KMS-11 (cell line): ENCODE results near the gene SLC25A19.
A peak's percentile ranks its signal among the peaks of the same experiment; 100 is the strongest.

Experiments used
- H2AFZ ChIP-seq: fragments of 200-600 bp; sonication (generic); 2 replicates; pipeline ENCODE4 v1.6.1; 2016; ENCODE audit warnings: antibody characterized with exemption, mixed run types, low read depth
- H3K27ac ChIP-seq: fragments of 200-600 bp; sonication (generic); 2 replicates; pipeline ENCODE4 v1.6.1; 2016; ENCODE audit warnings: mild to moderate bottlenecking, mixed run types
- H3K27me3 ChIP-seq: fragments of 200-600 bp; sonication (generic); 2 replicates; pipeline ENCODE4 v1.6.1; 2017; ENCODE audit warnings: mild to moderate bottlenecking, low read depth, mixed run types, moderate library complexity; ENCODE audit not compliant: insufficient read depth
- H3K36me3 ChIP-seq: fragments of 200-600 bp; sonication (generic); 2 replicates; pipeline ENCODE4 v1.6.1; 2017; ENCODE audit warnings: mild to moderate bottlenecking, mixed run types; ENCODE audit not compliant: insufficient read depth
- H3K4me1 ChIP-seq: fragments of 200-600 bp; sonication (generic); 2 replicates; pipeline ENCODE4 v1.6.1; 2016; ENCODE audit warnings: mild to moderate bottlenecking, low read depth, mixed run types; ENCODE audit not compliant: poor library complexity, severe bottlenecking
- H3K4me2 ChIP-seq: fragments of 200-600 bp; sonication (generic); 2 replicates; pipeline ENCODE4 v1.7.0; 2016; ENCODE audit warnings: mild to moderate bottlenecking, mixed run types
- H3K4me3 ChIP-seq: fragments of 200-600 bp; sonication (generic); IDR thresholded peaks from 2 replicates; pipeline ENCODE4 v1.6.1; 2017; ENCODE audit warnings: low read depth, low read length, mixed read lengths; ENCODE audit not compliant: insufficient read depth
- H3K79me2 ChIP-seq: fragments of 200-600 bp; sonication (generic); 2 replicates; pipeline ENCODE4 v1.6.1; 2016; ENCODE audit warnings: low read depth, mixed run types; ENCODE audit not compliant: insufficient read depth
- H3K9ac ChIP-seq: fragments of 200-600 bp; sonication (generic); 2 replicates; pipeline ENCODE4 v1.6.1; 2016; ENCODE audit warnings: mild to moderate bottlenecking, mixed run types
- H4K20me1 ChIP-seq: fragments of 200-600 bp; sonication (generic); 2 replicates; pipeline ENCODE4 v1.6.1; 2016; ENCODE audit warnings: mild to moderate bottlenecking, mixed run types; ENCODE audit not compliant: insufficient read depth
- TF ChIP-seq, protein P1 (sequence below): fragments of 200-600 bp; sonication (generic); conservative IDR thresholded peaks from 2 replicates; pipeline ENCODE4 v1.6.1; 2017; ENCODE audit warnings: low read depth, mild to moderate bottlenecking, antibody characterized with exemption, low read length, moderate library complexity, mixed read lengths

Gene SLC25A19

DNA sequence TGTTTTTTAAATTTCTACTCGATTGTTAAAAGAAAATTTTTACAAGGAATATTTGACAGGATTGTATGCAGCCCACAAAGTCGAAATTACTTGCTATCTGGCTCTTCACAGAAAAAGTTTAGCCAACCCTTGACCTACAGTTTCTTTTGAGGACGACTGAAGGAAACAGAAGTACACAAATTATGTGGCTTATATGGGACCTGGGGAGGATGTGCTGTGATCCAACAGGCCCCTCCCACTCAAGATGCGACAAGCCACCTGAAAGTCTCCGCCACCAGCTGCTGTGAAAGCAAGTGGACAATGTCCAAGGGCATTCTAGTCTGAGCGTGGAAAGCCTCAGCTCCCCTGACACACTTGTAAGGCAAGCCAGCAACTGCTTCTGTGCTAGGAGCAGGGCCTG lies 42.4 kb upstream of the SLC25A19 start:
- H3K27me3 ChIP-seq = no peaks in the 10 kb centered on the region
- no peak overlapping the region for H3K4me3 ChIP-seq
- peaks cover 50% of the 10 kb centered on the region; the same call in 1 of the 2 replicates for H3K79me2 ChIP-seq
- TF ChIP-seq, protein P1, sequence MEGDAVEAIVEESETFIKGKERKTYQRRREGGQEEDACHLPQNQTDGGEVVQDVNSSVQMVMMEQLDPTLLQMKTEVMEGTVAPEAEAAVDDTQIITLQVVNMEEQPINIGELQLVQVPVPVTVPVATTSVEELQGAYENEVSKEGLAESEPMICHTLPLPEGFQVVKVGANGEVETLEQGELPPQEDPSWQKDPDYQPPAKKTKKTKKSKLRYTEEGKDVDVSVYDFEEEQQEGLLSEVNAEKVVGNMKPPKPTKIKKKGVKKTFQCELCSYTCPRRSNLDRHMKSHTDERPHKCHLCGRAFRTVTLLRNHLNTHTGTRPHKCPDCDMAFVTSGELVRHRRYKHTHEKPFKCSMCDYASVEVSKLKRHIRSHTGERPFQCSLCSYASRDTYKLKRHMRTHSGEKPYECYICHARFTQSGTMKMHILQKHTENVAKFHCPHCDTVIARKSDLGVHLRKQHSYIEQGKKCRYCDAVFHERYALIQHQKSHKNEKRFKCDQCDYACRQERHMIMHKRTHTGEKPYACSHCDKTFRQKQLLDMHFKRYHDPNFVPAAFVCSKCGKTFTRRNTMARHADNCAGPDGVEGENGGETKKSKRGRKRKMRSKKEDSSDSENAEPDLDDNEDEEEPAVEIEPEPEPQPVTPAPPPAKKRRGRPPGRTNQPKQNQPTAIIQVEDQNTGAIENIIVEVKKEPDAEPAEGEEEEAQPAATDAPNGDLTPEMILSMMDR = no peak
- no peak overlapping the region for H2AFZ ChIP-seq
- no peak overlapping the region for H3K27ac ChIP-seq
- no peaks in the 10 kb centered on the region for H4K20me1 ChIP-seq
- H3K36me3 ChIP-seq = no peaks in the 10 kb centered on the region
- H3K9ac ChIP-seq = no peak overlapping the region
- H3K4me1 ChIP-seq = no peaks in the 10 kb centered on the region
- no peak overlapping the region for H3K4me2 ChIP-seq

DNA sequence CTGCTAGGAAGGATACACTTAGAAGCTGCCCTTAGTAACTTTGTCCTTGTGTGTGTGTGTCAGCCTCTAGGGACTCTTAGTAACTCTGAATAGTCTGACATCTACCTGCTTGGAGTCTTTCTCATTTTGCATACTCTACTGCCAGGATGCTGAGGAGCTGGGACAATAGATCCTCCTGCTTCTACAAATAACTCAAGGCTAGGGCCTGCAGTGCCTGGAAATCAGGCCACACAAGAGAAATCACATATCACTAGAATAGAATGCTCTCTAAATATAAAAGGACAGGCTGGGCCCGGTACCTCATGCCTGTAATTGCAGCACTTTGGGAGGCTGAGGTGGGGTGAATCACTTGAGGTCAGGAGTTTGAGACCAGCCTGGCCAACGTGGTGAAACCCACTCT lies 38.5 kb upstream of the SLC25A19 start:
- Histone ChIP-seq H2AFZ (no peak overlapping the region), H3K4me1 (peaks cover 27% of the 10 kb centered on the region), H3K36me3 (no peaks in the 10 kb centered on the region), H3K9ac (no peak overlapping the region), H3K27me3 (no peaks in the 10 kb centered on the region), H4K20me1 (no peaks in the 10 kb centered on the region), H3K4me3 (no peak overlapping the region), H3K27ac (no peak overlapping the region), H3K4me2 (no peak overlapping the region), H3K79me2 (peaks cover 26% of the 10 kb centered on the region; the same call in 1 of the 2 replicates)
- TF ChIP-seq, protein P1 = no peak

DNA sequence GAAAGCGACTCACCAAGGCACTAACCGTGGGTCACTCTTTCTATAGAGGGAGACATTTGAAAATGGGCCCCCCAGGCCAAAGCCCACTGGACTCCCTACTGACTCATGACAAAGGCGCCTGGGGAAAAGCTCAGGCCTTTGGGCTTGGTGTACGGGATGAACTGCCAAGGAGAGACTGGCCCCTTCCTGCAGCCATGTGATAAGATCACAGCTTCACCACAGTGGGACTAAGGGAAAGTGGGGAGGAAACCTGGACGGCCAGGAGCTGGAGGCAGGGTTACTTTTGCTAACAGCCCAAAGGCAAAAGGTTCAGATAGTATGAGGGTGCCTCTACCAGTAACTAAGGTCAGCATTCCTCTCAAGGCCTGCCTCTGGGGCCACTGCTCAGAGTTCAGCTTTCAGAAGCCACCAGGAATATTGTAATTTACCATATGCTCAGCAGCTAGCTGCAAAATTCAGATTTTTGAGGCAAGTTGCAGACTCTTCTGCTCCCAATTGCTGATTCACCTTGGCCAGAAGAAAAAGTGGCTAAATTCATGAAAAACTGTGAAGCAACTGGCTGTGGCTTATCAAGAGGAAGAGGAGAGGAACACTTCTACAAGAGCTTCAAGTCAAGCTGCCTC lies 37.1 kb upstream of the SLC25A19 start:
- no peak overlapping the region for H3K9ac ChIP-seq
- H3K36me3 ChIP-seq = no peaks in the 10 kb centered on the region
- H3K4me1 ChIP-seq = peaks cover 33% of the 10 kb centered on the region
- no peaks in the 10 kb centered on the region for H4K20me1 ChIP-seq
- H3K79me2 ChIP-seq = peaks cover 26% of the 10 kb centered on the region; the same call in 1 of the 2 replicates
- peak overlapping the region; percentile 9; the same call in 1 of the 2 replicates for H3K27ac ChIP-seq
- no peak overlapping the region for H3K4me3 ChIP-seq
- no peaks in the 10 kb centered on the region for H3K27me3 ChIP-seq
- no peak overlapping the region for H2AFZ ChIP-seq
- H3K4me2 ChIP-seq = no peak overlapping the region
- TF ChIP-seq, protein P1 = no peak

GRCh38 chr17:75325827-75326225 lies 36.6 kb upstream of the SLC25A19 start:
- Histone ChIP-seq H4K20me1 (no peaks in the 10 kb centered on the region), H3K36me3 (no peaks in the 10 kb centered on the region; the same call in 1 of the 2 replicates), H3K79me2 (peaks cover 23% of the 10 kb centered on the region; the same call in 1 of the 2 replicates), H3K4me2 (no peak overlapping the region), H3K4me3 (no peak overlapping the region), H3K27me3 (no peaks in the 10 kb centered on the region), H3K27ac (no peak overlapping the region), H3K9ac (no peak overlapping the region), H2AFZ (no peak overlapping the region), H3K4me1 (peaks cover 33% of the 10 kb centered on the region)
- TF ChIP-seq, protein P1 = no peak
